Measurements from ENCODE around the gene HOXB9. TPM values are rescaled to one million over a fixed set of nuclear protein-coding genes. Genes with fewer than 3 reads are reported as not detected.
A peak's percentile ranks its signal among the peaks of the same experiment; 100 is the strongest.

Gene HOXB9
- total and polyA plus RNA-seq, 9 of the 15 experiments (the other 6 are each of a cell fraction or from before 2014, with no cell fraction given): 3.1 to 196 (median 77.6) TPM

DNA sequence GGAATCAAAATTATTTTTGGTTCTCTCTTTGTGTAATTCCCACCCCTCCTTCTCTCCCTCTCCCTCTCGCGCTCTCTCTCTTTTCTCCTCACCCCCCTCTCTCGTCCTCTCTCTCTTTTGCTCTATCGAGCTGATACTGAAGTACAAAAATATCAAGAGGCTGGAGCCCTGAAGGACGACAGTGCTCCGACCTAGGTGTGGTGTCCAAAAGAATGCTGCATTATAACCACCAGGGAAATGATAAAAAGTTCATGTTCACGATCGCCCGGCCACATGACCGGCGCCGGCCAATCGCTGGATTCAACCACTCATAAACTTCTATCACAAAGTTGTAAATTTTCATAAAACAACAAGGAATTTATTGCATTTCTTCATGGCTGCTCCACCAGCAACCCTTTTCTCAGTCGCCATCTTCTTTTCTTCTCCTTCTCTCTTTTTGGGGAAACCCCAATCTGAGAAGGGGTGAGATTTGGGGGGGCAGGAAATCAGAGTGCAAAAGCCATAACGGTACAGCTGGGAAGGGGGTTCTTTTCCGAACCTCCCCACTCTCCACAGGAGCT, 21.3 kb downstream of the HOXB9 start, which contains the start of gene HOXB6 (continued):
- peak; percentile 7; the same call in 1 of the 2 replicates for TF ChIP-seq ZNF592 (IDR thresholded peaks at IDR 0.05)
- TF ChIP-seq NRF1 (conservative IDR thresholded peaks at IDR 0.05 in 1 of 2, IDR thresholded peaks at IDR 0.05 in 1 of 2): peak in 1 of 2 experiments; percentile 25; a peak in 1 of 4 replicates
- no peak for TF ChIP-seq SMAD4 (CRISPR knock-in tag; conservative IDR thresholded peaks at IDR 0.05)
- no peak for TF ChIP-seq HIVEP1 (CRISPR knock-in tag; IDR thresholded peaks at IDR 0.05)
- TF ChIP-seq DPF2 (IDR thresholded peaks at IDR 0.05): peak; percentile 16; the same call in 1 of the 2 replicates
- 0 out of 2 replicates have a peak, but pooled peaks have one; percentile 27 for TF ChIP-seq CBFA2T2 (conservative IDR thresholded peaks at IDR 0.05)
- TF ChIP-seq PREB (CRISPR knock-in tag; IDR thresholded peaks at IDR 0.05): 0 out of 2 replicates have a peak, but pooled peaks have one; percentile 73
- no peak for TF ChIP-seq ADNP (tag; IDR thresholded peaks at IDR 0.05)
- no peak for TF ChIP-seq CREB3 (tag; conservative IDR thresholded peaks at IDR 0.05; ENCODE audit: low read depth)
- no peak for TF ChIP-seq CBX8 (IDR thresholded peaks at IDR 0.05; ENCODE audit: borderline replicate concordance, extremely low read depth, low read depth, low read length, poor library complexity, severe bottlenecking)
- no peak for TF ChIP-seq ZBTB12 (CRISPR knock-in tag; IDR thresholded peaks at IDR 0.05)
- TF ChIP-seq, protein P1, sequence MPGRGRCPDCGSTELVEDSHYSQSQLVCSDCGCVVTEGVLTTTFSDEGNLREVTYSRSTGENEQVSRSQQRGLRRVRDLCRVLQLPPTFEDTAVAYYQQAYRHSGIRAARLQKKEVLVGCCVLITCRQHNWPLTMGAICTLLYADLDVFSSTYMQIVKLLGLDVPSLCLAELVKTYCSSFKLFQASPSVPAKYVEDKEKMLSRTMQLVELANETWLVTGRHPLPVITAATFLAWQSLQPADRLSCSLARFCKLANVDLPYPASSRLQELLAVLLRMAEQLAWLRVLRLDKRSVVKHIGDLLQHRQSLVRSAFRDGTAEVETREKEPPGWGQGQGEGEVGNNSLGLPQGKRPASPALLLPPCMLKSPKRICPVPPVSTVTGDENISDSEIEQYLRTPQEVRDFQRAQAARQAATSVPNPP (IDR thresholded peaks at IDR 0.05; ENCODE audit: borderline replicate concordance, insufficient read depth, insufficient read length): no peak
- no peak for TF ChIP-seq NELFE (IDR thresholded peaks at IDR 0.05; ENCODE audit: insufficient read depth, insufficient read length)
- TF ChIP-seq ZNF146 (CRISPR knock-in tag; IDR thresholded peaks at IDR 0.05; ENCODE audit: unreplicated experiment): no peak

Measured in K562 (cell line).